SK-N-MC (cell line): ENCODE results near the gene FOS.

Source experiments
- EZH2 ChIP-seq: fragments of 200-600 bp; sonication (generic); IDR thresholded peaks from one replicate; pipeline ENCODE4 v1.6.1; 2017; ENCODE audit warnings: antibody characterized with exemption
- FOXP2 ChIP-seq: optimal IDR thresholded peaks from 2 replicates; pipeline ENCODE3; 2011; ENCODE audit warnings: mild to moderate bottlenecking, moderate library complexity; ENCODE audit not compliant: insufficient read depth; ENCODE audit errors: extremely low read length, control extremely low read depth
- POLR2AphosphoS5 ChIP-seq: IDR thresholded peaks from 2 replicates; pipeline ENCODE4 v1.6.1; 2012; ENCODE audit warnings: mild to moderate bottlenecking, low read depth, low read length, borderline replicate concordance

DNA sequence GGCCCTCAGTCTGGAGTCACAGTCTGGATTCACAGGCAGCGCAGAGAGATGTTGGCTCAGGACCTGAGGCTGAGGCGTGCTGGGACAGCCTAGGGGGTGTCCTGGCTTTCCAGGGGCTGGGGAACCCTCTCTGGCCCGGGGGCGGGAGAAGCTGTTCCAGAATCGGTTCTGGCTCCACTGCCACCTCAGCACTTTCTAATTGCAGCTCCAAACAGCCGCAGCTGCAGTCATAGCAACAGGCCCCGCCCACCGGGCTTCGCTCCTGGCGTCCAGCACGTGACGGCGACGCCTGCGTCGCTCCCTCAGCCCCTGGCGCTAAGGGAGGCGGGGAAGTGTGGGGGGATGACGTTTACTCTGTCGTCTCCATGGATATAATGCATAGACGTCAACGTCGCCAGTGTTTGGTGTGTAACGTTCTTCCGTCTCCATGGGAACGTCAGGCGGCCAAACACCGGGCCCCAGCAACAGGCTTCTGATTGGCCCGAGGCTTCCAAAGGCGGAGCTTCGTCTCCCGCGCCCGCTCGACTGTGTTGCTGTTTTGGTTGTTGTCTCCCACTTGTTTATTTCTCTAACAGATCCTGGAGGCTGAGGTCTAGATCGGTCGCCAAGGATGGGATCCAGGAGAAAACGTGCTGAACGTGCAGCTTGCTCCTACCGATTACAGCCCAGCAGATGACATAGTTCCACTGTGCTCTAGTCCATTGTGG lies 19.7 kb upstream of the FOS start:
- TF ChIP-seq EZH2: no peak
- no peak; the same call in 1 of the 2 replicates for TF ChIP-seq POLR2AphosphoS5
- peak; percentile 97 for TF ChIP-seq FOXP2
